Liver (tissue), 3 donors: ENCODE results near the gene B3GALT2.

Experiments
- RAD21 ChIP-seq, 2 donors: IDR thresholded peaks; 2 replicates each; pipeline ENCODE4 v1.6.1; 2016; ENCODE audit warnings: antibody characterized with exemption in 2 of 2, mild to moderate bottlenecking in 2 of 2
- RXRA ChIP-seq, 2 donors: IDR thresholded peaks; 2 replicates each; pipeline ENCODE4 v1.6.1; 2017 to 2018; ENCODE audit warnings: antibody characterized with exemption in 2 of 2, mild to moderate bottlenecking in 1 of 2
- SP1 ChIP-seq: IDR thresholded peaks from 2 replicates; pipeline ENCODE4 v1.6.1; 2018; ENCODE audit warnings: antibody characterized with exemption, mild to moderate bottlenecking
- TF ChIP-seq, protein P1 (sequence below): fragments of 150-350 bp; IDR thresholded peaks from 2 replicates; pipeline ENCODE4 v1.5.1; 2017; ENCODE audit warnings: improper control_type of control experiment, low read depth, low read length; ENCODE audit not compliant: missing input control
- TF ChIP-seq, protein P2 (sequence below): IDR thresholded peaks from 2 replicates; pipeline ENCODE4 v1.6.1; 2016; ENCODE audit warnings: antibody characterized with exemption, mild to moderate bottlenecking
- donor health status: healthy.
- donor health status: healthy.

DNA sequence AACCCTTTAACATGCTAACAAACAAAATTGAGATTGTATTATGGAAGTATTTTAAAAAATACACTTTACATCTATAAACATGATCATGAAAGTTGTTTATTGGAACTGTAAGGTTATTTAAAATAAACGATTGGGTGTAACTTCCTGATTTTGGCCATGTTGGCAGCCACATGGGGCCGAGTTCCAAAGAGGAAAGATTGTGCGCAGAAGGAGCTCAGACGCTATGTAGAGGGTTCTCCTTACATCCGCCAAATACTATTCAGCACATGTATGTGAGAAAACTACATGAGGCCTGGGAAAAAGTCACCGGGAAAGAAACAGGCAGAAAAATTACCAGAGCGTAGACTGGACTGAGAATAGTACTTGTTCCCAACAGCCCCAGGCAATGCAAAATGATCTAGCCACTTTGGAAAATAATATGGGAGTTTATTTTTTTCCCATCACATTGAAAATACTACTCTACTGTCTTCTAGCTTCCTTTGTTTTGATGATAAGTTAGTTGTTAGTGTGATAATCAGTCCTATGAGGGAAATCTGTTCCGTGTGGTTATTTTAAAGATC is 35.7 kb upstream of the B3GALT2 start:
- TF ChIP-seq SP1 (no peak), RAD21 (IDR thresholded peaks at IDR 0.05) (no peak), RXRA (IDR thresholded peaks at IDR 0.05) (no peak)
- TF ChIP-seq, protein P1, sequence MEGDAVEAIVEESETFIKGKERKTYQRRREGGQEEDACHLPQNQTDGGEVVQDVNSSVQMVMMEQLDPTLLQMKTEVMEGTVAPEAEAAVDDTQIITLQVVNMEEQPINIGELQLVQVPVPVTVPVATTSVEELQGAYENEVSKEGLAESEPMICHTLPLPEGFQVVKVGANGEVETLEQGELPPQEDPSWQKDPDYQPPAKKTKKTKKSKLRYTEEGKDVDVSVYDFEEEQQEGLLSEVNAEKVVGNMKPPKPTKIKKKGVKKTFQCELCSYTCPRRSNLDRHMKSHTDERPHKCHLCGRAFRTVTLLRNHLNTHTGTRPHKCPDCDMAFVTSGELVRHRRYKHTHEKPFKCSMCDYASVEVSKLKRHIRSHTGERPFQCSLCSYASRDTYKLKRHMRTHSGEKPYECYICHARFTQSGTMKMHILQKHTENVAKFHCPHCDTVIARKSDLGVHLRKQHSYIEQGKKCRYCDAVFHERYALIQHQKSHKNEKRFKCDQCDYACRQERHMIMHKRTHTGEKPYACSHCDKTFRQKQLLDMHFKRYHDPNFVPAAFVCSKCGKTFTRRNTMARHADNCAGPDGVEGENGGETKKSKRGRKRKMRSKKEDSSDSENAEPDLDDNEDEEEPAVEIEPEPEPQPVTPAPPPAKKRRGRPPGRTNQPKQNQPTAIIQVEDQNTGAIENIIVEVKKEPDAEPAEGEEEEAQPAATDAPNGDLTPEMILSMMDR = no peak
- TF ChIP-seq, protein P2, sequence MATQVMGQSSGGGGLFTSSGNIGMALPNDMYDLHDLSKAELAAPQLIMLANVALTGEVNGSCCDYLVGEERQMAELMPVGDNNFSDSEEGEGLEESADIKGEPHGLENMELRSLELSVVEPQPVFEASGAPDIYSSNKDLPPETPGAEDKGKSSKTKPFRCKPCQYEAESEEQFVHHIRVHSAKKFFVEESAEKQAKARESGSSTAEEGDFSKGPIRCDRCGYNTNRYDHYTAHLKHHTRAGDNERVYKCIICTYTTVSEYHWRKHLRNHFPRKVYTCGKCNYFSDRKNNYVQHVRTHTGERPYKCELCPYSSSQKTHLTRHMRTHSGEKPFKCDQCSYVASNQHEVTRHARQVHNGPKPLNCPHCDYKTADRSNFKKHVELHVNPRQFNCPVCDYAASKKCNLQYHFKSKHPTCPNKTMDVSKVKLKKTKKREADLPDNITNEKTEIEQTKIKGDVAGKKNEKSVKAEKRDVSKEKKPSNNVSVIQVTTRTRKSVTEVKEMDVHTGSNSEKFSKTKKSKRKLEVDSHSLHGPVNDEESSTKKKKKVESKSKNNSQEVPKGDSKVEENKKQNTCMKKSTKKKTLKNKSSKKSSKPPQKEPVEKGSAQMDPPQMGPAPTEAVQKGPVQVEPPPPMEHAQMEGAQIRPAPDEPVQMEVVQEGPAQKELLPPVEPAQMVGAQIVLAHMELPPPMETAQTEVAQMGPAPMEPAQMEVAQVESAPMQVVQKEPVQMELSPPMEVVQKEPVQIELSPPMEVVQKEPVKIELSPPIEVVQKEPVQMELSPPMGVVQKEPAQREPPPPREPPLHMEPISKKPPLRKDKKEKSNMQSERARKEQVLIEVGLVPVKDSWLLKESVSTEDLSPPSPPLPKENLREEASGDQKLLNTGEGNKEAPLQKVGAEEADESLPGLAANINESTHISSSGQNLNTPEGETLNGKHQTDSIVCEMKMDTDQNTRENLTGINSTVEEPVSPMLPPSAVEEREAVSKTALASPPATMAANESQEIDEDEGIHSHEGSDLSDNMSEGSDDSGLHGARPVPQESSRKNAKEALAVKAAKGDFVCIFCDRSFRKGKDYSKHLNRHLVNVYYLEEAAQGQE = no peak
